HG03025 (cell line): ENCODE results near the gene B3GAT3.
"Not testable (repeated sequence)": the region's sequence is repeated elsewhere in the genome, so short reads cannot be mapped to it uniquely, and the experiment has no call there.

Source experiments
- ATAC-seq: cut with Tn5 transposase; IDR thresholded peaks from one replicate; pipeline ENCODE4 v1.9.1; 2021; ENCODE audit warnings: mild to moderate bottlenecking, moderate library complexity; ENCODE audit not compliant: unreplicated experiment, low FRiP score

Gene B3GAT3

DNA sequence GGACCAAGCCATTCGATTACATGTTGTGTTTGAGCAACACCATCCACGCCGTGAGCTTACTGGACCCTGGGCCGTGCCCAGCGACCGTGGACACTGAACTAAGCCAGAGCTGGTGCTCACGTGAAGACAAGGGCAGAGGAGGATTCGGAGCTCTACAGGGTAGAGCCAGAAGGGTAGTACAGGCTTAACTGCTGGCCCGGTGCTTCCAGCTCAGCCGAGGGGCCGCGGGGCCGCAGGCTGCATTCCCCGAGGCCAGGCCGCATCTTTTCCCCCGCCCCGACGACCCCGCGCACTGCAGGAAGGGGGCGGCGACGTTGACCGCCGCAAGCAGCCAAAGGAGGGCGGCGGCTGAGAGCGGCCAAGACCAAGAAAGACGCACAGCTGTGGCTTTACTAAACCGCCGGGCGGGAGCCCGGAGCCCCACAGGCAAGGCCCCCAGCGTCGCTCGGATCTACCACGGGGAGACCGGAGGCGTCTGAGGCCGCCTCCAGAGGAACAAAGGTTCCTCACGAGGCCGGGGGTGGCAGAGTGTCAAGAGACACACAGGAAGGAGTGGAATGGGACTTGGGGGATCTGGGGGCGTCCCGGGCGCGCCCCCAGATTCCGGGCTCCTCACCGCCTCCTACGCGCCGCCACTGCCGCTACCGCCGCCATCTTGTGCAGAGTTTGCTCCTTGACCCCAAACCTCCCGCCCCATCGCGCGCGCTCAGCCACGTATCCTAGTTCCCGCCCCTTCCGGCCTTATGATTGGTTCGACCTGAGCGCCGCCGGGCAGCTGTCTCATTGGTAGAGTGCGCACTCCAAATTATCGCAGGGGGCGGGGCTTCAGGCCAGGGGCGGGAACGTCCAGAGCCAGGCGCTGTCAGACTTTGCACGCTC is 24.4 kb upstream of the B3GAT3 start, which contains the start of gene GANAB:
Gene GANAB, minus strand, starts transcription at position 668 of the 879 bp plus-strand sequence. Its CDS starts 14 bp downstream, at position 654.
- peak; percentile 83 for ATAC-seq

DNA sequence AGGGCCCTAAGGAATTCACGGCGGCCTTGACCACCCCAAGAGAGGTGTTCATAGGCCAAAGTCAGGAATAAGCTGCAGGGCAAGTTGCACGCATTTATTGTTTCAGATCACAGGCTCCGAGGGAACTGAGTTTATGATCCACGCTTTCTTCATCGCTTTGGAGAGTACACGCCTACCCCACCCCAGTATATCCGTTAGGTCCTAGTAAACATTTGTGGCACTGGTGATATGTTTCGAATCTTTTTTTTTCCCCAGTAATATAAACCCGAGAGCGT is 23.8 kb upstream of the B3GAT3 start:
- peak; percentile 1 for ATAC-seq

DNA sequence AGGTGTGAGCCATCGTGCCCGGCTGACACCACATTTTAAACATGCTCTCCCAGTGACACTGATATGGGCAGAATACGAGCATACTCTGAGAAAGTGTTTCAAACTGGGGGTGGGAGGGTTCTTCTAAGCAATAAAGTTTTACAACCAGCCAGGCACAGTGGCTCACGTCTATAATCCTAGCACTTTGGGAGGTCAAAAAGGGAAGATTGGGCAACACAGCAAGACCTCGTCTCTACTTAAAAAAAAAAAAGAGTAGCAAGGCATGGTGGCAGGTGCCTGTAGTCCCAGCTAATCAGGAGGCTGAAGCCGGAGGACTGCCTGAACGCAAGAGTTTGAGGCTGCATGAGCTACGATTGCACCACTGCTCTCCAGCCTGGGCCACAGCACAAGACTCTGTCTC is 22.4 kb upstream of the B3GAT3 start:
- no peak for ATAC-seq

DNA sequence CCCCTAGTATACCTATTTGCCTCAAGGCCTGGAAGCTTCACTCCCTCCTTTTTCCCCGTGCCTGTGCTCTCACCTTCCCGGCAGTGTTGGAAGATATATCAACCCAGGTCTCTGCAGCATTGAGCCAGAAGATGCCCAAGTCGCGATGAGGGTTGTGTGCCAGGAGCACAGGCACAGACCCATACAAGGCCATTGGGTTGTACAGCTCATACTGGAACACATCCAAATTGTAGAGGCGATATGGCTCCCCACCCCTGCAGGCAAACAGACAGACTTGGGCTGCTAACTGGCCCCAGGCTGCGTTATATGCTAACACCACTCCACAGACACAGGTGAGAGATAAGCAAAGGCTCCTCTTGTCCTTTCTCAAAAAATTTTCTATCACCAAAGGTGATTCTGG is 10.7 kb upstream of the B3GAT3 start:
- ATAC-seq = no peak

DNA sequence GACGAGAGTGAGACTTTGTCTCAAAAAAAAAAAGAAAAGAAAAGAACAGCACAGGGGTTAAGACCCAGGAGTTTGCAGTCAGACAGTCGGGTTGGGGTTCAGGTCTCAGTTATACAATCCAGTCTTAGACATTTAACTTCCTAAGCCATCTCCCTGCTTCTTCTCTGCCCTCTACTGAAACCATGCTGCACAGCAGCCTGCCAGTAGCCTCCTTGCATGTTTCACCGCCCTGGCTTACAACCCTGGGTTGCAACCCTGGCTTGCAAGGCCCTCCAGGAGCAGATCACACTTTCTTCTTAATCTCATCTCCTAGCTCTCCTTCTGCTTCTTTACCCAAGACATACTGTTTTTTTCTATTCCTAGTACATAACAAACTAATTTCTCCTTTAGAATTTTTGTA is 5.9 kb upstream of the B3GAT3 start:
- no peak for ATAC-seq

DNA sequence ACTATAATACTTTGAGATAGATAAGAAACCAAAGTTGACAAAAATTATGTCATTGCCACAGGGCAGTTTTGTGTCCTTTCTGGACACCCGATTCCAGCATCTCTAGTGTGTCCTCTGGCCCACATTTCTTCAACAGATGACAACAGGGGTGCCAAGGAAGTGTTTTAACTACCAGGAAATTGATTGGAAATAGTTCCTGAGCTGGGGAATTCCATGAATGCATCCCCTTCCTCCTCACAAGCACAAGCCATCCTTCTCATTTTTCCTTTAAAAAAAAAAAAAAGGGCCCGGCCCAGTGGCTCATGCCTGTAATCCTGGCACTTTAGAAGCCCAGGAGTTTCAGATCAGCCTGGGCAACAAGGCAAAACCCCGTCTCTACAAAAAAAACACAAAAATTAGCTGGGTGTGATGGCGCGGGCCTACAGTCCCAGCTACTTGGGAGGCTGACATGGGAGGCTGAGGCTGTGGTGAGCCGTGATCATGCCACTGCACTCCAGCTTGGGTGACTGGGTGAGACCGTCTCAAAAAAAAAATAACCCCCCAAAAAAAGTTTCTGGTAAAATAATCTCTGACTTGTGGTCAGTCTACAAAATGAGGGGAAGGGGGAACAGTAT is 797 bp upstream of the B3GAT3 start:
- ATAC-seq = no peak

DNA sequence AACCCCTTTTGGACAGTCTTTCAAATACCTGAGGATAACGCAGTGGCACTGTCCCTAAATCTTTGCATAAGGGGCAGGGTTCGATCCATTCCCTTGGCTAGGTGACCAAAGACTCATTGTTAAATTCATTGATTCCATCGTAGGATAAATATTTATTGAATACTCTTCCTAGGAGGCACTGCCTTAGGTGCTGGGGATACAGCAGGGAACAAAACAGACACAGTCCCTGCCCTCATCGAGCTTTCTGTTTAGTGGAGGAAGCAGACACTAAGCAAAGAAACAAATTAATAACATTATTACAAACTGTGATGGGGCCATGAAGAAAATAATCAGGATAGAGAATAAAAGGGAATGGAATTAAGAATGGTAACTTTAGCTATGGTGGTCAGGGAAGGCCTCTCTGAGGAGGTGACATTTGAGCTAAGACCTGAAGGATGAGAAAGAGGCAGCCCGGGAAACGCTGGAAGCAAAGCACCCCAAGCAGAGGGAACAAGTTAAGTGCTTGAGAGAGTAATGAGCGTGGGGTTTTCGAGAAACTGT is 689 bp downstream of the B3GAT3 start:
- ATAC-seq = no peak

DNA sequence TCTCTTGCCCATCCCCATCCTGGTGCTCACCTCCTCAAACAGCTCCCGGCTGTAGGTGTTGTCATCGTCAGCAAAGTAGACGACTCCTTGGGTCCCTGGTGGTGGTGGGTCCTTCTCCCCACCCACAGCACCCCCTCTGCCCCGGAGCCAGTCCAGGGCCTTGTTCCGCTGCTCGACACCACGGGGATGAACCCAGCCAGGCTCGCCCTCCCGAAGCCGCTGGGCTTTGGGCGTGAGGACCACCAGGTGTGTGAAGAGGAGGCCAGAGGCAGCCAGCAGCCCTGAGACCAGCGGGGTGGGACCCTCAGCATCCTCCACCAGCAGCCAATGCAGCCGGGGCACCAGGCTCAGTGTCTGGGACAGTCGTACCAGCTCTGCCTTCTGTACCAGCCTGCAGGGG is 4.8 kb downstream of the B3GAT3 start:
- not testable (repeated sequence) for ATAC-seq

DNA sequence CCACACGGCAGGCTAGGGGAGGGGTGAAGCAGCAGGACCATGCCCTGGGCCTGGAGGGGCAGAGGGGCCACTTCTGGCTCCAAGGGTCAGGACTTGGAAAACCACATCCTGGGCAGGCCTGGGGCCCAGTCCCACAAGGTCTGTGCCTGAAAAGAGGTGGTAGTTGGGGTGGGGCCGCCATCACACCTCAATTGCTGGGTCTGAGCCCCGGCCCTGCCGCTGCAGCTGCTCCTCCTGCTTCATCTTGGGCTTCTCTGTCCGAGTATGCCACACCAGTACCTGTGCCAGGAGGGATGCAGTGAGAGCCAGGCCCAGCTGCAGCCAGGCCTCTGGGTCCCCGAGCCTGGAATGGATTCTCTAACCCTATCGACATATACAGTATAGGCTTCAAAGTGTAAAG is 6.3 kb downstream of the B3GAT3 start:
- ATAC-seq = no peak

DNA sequence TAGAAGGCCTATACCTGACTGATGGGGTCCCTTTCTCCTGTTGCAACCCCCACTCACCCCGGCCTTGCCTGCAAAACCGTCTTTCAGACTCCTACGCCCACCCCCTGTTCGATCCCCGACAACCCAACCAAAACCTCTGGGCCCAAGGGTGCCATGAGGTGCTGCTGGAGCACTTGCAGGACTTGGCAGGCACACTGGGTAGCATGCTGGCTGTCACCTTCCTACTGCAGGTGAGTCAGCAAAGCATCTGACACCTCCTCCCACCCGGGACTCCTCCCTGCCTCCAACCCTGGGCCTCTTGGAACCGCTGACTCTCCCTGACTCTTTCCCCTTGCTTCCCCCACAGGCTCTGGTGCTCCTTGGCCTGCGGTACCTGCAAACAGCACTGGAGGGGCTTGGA is 7.5 kb downstream of the B3GAT3 start:
- ATAC-seq = no peak

DNA sequence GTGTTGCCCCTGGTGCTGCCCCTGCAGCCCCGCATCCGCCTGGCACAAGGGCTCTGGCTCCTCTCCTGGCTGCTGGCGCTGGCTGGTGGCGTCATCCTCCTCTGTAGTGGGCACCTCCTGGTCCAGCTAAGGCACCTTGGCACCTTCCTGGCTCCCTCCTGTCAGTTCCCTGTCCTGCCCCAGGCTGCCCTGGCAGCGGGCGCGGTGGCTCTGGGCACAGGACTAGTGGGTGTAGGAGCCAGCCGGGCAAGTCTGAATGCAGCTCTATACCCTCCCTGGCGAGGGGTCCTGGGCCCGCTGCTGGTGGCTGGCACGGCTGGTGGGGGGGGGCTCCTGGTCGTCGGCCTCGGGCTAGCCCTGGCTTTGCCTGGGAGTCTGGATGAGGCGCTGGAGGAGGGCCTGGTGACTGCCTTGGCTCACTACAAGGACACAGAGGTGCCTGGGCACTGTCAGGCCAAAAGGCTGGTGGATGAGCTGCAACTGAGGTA is 8.5 kb downstream of the B3GAT3 start:
- ATAC-seq = no peak

DNA sequence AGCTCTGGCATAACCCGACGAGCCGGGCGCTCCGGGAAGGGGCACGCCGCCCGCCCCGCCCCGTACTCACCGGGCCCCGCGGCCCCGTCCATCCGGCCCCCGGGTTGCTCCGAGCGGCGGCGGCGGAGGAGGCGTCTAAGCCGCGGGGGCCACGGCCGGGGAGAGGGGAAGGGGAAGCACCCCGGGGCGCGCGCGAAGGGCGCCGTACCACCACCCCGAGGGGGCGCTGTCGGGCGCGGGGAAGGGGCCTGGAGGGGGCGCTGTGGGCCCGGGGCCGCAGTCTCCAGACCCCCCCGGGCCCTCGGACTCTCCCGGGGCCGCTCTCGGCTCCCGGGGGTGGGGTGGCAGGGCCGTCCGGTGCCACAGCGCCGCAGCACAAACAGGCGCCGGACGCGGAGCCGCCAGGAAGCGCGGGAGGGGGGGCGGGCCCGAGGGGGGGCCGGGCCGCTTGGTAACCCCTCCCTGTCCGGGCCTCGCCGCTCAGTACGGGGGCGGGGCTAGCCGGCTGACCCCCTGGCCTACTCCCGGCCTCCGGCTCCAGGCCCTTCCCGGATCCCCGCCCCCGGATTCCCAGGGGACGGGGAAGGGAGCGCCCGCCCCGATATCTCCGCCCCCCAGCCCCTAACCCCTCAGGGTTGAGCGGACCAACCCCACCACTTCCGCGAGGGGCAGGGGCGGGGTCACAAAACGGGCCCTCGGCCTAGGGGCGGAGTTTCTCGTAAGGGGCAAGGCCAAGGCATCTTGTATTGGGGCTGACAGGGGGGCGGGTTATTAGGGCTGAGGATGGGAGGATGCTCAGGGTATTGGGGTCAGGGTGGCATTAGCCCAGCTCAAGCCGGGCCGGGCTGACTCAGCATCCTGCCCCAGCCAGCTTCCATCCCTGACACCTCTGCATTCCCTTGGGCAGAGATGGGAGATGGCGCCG is 9.2 kb downstream of the B3GAT3 start, which contains the start of the genes EML3 and ROM1:
Gene EML3, minus strand, starts transcription at position 410 of the 925 bp plus-strand sequence. Its CDS starts 318 bp downstream, at position 92.
Gene ROM1, plus strand, starts transcription at position 892 of the 925 bp plus-strand sequence. Its CDS starts 25 bp downstream, at position 917.
- peak; percentile 58 for ATAC-seq

DNA sequence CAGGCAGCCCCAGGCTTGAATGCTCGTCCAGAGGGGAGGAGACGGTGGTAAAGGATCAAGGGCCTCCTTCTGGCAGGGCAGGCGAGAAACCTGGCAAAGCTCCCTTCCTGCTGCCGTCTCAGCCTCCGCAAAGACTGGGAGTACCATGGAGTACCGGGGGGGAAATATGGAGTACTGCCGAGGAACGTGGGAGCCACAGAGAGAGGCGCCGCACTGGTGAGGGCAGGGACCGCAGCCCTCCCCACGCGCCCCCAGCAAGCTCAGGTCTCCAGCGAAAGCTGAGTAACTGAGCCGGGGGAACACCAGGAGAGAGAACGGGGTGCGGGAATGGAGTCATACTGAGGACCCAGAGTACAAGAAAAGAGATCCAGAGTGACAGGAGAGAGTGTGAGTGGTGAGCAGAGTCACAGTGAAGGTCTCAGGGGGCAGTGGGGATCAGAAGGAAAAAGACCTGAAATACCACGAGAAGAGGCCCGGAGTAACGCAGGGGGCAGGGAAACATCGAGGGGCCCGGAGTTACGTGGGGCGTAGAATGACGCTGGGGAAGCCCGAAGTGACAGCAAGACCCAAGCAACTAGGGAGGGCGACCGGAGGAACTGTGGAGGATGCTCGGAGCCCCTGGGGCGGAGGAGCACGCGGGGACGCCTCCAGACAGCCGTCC is 10.0 kb downstream of the B3GAT3 start:
- ATAC-seq = peak; percentile 7

DNA sequence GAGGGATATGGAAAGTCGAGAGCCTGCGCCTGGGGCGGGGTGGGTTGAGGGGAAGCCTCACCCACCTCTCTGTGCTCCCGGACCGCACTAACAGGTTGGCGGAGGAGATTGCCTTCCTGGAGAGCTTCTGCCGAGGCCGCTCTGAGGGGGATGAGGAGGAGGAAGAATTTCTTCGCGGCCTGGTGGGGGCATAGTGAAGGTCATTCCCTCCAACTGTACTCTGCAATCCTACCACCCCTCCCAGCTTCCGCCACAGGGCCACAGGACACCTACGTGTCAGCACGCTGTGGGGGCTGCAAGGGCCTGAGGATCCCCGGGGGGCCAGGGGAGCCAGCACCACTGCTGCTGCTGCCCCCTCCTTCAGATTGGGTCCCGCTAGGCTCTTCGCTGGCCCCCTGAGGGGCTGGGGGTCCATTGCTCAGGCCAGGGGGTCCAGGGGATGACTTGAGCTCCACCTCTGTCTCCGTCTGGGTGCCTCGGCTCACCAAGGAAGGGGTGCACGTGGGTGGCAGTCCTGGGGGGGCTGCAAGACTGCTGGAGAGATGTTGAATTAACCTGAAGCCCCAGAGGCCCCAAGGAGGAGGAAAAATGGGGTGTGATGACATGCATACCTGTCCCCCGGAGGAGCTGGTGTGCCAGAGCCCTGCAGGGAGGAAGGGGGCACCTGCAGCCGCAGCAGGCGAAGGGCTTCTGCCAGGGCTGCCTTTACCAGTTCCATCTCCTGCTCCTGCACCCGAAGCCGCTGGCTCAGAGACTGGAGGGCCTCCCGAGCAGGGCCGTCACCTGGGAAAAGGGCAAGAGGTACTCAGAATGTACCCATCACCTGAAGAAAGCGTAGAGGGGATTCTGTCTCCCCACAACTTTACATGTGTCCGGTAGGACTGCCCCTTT is 10.7 kb downstream of the B3GAT3 start:
- ATAC-seq = no peak

DNA sequence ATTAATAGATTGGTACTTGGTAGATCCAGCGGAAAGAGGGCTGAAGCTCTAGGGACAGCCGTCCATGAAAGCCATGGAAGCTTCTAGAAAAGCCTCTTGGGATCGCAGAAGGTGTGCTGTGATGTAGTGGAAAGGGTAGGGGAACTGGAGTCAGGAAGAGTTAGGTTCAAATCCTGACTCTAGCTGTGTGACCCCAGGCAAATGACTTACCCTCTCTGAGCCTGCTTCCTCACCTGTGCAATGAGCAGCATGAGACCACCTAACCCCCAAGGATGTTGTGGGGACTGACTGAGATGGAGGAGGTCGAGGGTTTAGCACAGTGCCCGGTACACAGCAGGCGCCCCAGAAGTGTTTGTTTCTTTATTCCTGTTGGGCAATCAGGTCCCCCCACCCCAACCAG is 11.4 kb downstream of the B3GAT3 start:
- no peak for ATAC-seq

DNA sequence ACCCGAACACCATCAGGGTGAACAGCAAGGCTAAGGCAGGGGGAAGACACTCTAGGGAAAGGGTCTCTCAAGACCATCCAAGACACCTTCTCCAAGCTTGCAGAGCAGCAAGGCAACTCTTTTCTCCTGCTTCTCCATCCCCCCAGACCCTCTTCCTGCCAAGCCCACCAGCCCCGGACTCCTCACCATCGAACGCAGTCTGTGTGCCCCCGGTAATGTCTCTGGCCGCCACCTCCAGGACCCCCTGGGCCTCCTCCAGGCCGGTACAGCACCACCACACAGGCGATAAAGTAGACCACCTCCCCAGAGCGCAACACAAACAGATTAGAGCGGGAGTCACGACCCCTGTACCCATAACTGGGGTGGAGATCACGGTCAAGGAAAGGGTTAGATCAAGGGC is 13.0 kb downstream of the B3GAT3 start:
- no peak for ATAC-seq

DNA sequence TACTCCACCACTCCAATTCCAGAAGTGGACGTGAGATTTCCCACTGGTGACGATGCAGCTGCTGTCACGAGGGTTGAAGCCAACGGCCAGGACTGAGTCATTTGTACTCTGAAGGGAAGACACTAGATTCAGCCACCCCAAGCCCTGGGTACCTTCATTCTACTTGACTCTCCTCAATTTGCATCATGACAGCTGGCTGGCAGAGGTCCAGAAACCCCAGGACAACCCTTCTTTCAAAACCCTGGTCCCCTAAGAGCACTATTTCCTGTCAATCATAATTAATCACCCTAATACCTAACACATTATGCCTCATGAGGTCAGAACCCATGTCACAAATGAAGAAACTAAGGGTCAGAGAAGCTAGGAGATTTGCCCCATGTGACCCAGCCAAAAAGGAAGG is 14.1 kb downstream of the B3GAT3 start:
- no peak for ATAC-seq

DNA sequence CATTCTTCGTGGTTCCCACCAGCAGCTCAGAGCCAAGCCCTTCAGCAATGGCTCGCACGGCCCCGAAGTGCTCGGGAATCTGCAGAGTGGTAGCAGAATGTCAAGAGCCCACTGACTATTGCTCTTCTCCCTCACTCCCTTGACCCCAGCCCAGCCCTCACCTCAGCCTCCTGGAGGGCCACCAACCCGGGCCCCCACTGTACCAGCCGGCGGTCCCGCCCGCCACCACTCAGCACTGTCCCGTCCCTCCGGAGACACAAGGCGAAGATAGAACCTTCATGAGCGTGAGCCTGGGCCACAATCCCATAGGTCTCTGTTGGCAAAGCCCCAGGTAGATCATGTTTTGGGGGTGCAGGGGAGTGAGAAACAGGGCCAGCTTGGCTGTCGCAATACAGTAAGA is 15.9 kb downstream of the B3GAT3 start:
- ATAC-seq = no peak

DNA sequence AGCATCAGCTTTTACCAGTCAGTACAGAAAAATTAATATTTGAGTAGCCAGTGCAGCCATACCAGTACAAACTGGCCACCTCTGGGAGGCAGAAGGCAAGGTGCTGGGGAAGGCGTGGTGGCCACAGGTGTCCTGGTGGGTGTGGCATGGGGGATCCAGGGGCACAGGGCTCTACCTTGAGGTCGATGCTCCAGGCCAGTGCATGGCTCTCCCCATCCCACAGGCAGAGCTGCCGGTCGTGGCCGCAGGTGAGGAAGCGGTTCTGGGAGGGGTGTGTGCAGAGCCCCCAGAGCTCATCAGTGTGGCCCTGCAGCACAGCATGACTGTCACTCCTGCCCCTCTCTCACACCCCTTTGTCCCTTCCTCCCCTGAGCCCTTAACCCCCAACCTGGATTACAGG is 16.3 kb downstream of the B3GAT3 start:
- ATAC-seq = no peak
